GM18907 (cell line): ENCODE measurements around the gene GPR180.
"Not testable (repeated sequence)": the region's sequence is repeated elsewhere in the genome, so short reads cannot be mapped to it uniquely, and the experiment has no call there.

Experiments used
- ATAC-seq: cut with Tn5 transposase; IDR thresholded peaks from one replicate; pipeline ENCODE4 v1.9.1; 2021; ENCODE audit warnings: mild to moderate bottlenecking, moderate library complexity; ENCODE audit not compliant: unreplicated experiment

The GPR180 gene

DNA sequence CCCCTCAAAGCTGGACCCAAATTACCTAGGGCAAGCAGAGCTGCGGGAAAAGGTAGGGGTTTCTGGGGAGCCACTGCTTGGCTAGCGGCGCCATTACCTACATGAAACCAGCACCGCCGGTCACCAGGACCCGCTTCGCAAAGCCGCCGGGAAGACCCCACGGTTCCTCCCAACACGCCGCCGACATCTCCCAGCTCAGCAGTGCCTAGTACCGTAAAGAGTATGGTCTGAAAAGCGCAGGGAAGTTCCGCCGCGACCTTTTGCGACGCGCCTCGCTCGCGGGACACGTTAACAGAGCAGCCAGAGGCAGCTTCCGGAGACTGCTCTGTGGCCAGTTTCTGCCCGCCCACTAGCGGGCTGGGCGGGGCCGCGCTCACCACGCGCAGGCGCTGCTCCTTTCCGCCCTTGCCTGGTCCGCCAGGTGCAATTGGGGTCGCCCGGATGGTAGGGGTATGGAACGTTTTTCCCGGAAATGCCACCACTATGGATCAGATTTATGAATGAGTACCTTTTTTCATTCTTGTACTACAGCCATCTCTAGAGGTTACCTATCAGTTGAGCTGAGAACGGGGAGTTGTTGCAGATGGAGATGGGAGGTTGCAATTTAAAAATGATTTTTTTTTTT is 5.6 kb upstream of the GPR180 start, which contains the start of gene TGDS:
Gene TGDS, minus strand, starts transcription at position 203 of the 625 bp plus-strand sequence. Its CDS starts 16 bp downstream, at position 187.
- ATAC-seq = peak; percentile 97

- ATAC-seq = no peak
Observed at GRCh38 chr13:94596575-94596971, 5.1 kb upstream of the GPR180 start.

DNA sequence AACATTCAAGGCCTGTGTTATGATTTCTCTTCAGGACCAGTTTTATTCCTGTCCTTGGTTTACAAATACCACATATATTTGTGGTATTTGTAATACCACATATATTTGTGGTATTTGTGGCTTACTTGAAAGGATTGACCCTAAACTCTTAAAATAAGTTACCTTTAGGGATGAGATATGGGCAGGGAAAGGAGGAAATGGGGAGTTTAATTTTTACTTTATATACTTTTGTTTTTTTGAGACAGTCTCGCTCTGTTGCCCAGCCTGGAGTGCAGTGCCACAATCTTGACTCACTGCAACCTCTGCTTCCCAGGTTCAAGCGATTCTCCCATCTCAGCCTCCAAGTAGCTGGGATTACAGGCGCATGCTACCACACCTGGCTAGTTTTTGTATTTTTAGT is 3.4 kb upstream of the GPR180 start:
- no peak for ATAC-seq

GRCh38 chr13:94599877-94600276 is 1.8 kb upstream of the GPR180 start:
- no peak for ATAC-seq

- no peak for ATAC-seq
Observed at GRCh38 chr13:94602467-94602866, 810 bp downstream of the GPR180 start.

DNA sequence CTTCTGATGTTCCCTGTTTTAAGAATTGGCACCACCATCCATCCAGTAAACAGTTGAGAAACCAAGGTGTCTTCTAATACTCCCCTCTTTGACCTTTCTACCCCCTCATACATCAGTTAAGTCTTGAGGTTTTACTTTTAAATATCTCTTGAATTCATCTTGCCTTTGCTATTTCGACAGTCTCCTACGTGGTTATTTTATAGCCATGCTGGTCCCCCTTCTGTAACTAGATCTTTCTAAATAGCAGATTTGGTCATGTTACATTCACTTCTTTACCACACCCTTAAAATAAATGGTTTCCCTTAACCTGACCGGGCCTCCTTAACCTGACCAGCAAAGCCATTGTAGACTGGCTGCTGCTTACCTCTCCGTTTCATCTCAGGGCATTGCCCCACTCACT is 5.4 kb downstream of the GPR180 start:
- no peak for ATAC-seq

GRCh38 chr13:94607939-94608338 is 6.3 kb downstream of the GPR180 start:
- no peak for ATAC-seq

GRCh38 chr13:94608586-94608985 is 6.9 kb downstream of the GPR180 start:
- ATAC-seq = no peak

- ATAC-seq = no peak
Observed at GRCh38 chr13:94609196-94609595, 7.5 kb downstream of the GPR180 start.

- ATAC-seq = no peak
Observed at GRCh38 chr13:94610475-94610874, 8.8 kb downstream of the GPR180 start.

GRCh38 chr13:94612050-94612449 is 10.4 kb downstream of the GPR180 start:
- ATAC-seq = no peak

GRCh38 chr13:94613051-94613450 is 11.4 kb downstream of the GPR180 start:
- ATAC-seq = no peak

DNA sequence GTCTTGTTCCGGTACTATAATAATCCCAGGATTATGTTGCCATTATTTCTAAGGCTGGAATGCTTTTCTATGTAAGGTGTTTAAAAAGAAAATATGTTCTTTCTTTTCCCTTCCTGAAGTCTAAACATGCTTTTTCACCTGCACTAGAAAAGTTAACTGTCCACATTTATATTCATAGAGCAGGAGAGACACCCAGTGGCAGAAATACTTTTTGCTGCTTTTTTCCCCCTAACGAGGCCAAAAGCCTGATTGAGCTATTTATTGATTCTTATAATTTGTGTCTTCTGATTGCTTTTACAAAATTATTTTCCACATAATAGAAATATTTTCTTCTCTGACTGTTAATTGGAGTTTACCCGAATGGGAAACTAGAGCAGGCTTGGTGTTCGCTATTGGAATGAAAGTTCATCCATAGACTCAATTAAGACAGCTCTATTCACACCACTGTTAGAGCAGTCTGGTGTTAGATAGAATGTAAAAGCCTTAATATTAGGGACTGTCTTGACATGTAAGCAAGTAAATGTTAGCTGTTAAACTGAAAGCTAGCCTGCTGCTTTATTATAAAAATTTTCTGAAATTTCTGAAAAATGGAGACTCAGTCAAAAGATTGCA is 15.8 kb downstream of the GPR180 start:
- peak; percentile 65 for ATAC-seq

DNA sequence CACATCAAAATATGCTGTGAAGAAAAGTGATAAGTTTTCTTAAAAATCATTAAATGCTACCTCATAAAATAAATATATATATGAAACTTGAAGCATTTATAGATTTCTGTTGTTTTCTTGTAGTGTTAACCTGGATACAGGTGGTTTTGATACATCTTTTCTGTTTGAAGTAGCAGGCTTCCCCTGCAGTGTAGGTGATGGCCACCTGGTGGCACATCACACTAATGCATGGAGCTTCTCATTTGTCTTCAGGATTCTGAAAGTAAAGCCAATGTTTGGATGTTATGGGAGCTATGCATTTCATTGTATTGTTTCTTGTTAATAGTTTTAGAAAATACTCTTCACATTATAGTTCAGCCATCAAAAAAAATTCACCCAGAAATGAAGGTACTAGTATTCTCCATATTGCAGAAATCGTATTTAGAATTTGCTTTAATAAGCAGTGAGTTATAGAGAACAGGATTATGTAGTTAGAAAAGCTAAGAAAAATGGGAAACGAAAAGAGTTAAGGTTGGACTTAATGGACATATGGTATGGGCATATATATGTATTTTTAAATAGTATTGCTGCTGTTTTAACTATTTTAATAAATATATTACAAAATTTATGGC is 18.7 kb downstream of the GPR180 start:
- ATAC-seq = peak; percentile 80

DNA sequence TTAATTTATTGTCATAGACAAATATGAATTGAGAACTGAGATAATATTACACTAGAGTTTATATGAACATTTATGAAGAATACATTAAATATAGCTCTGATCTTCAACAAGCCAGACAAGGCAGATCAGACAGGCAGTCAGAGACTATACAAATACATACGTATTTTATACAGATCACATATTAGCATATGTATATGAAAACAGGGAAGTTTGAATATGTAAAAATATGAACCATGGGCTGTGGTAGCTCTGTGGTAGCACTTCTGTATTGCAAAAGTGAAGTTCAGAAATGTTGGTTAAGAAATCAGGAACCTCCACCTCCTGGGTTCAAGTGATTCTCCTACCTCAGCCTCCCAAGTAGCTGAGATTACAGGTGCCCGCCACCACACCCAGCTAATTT is 20.7 kb downstream of the GPR180 start:
- ATAC-seq = no peak

- no peak for ATAC-seq
Observed at GRCh38 chr13:94623316-94623715, 21.7 kb downstream of the GPR180 start.

- no peak for ATAC-seq
Observed at GRCh38 chr13:94630858-94631257, 29.2 kb downstream of the GPR180 start.

- ATAC-seq = no peak
Observed at GRCh38 chr13:94632226-94632980, 30.7 kb downstream of the GPR180 start.

DNA sequence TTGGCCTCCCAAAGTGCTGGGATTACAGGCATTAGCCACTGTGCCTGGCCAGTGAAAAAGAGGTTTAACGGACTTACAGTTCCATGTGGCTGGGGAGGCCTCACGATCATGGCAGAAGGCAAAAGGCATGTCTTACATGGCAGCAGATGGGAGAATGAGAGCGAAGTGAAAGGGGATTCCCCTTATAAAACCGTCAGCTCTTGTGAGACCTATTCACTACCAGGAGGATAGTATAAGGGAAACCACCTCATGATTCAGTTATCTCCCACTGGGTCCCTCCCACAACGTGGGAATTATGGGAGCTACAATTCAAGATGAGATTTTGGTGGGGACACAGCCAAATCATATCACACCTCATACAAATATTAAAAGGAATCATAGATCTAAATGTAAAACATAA is 34.4 kb downstream of the GPR180 start:
- ATAC-seq = not testable (repeated sequence)

- no peak for ATAC-seq
Observed at GRCh38 chr13:94636942-94637578, 35.4 kb downstream of the GPR180 start.

- ATAC-seq = not testable (repeated sequence)
Observed at GRCh38 chr13:94637677-94638076, 36.0 kb downstream of the GPR180 start.
